Prostate gland (tissue), 2 donors: ENCODE results near the gene FAXC. TPM values are rescaled to one million over a fixed set of nuclear protein-coding genes. Genes with fewer than 3 reads are reported as not detected.
A peak's percentile ranks its signal among the peaks of the same experiment; 100 is the strongest.

Source experiments
- DNase-seq: peaks from one replicate; pipeline ENCODE4 v3.0.0-alpha.2; 2019; ENCODE audit warnings: low spot score
- H3K27ac ChIP-seq, 2 donors: fragments of 200-600 bp; sonication (generic); 2 replicates each; pipeline ENCODE4 v1.5.1; 2017 to 2019
- H3K27me3 ChIP-seq: fragments of 200-600 bp; sonication (generic); replicated peaks from 2 replicates; pipeline ENCODE4 v1.5.1; 2019; ENCODE audit not compliant: insufficient read depth
- H3K36me3 ChIP-seq, 2 donors: fragments of 200-600 bp; sonication (generic); 1 replicate in 1 of 2; 2 replicates in 1 of 2; pipeline versions ENCODE4 v1.5.1 to v1.8.1; 2017 to 2019
- H3K4me1 ChIP-seq: fragments of 200-600 bp; sonication (generic); replicated peaks from 2 replicates; pipeline ENCODE4 v1.5.1; 2019
- H3K4me3 ChIP-seq, 2 donors: fragments of 200-600 bp; sonication (generic); 2 replicates each; pipeline ENCODE4 v1.5.1; 2017 to 2019
- H3K9me3 ChIP-seq: fragments of 200-600 bp; sonication (generic); 2 replicates; pipeline ENCODE4 v1.5.1; 2017
- CTCF ChIP-seq, 4 experiments: fragments of 200-600 bp in 2 of 4; fragments of 450-650 bp in 2 of 4; sonication (generic) in 2 of 4; IDR thresholded peaks; 1 replicate in 3 of 4; 2 replicates in 1 of 4; pipeline ENCODE4 v1.5.1; 2016 to 2019; ENCODE audit warnings: antibody characterized with exemption in 4 of 4, mild to moderate bottlenecking in 2 of 4, moderate library complexity in 2 of 4
- POLR2A ChIP-seq: fragments of 450-650 bp; IDR thresholded peaks from one replicate; pipeline ENCODE4 v1.6.1; 2016; ENCODE audit warnings: antibody characterized with exemption, mild to moderate bottlenecking
- POLR2AphosphoS5 ChIP-seq: sonication (generic); formaldehyde crosslinking; IDR thresholded peaks from one replicate; pipeline ENCODE4 v1.6.1; 2017; ENCODE audit warnings: antibody characterized with exemption
- WGBS: methylation state at CpG from one replicate; pipeline ENCODE4 v1.1.5; 2018; 5-methylcytosine and 5-hydroxymethylcytosine counted together
- intact Hi-C: fragments of 100-400 bp; cut with DNase I; formaldehyde crosslinking; loops from one replicate; pipeline ENCODE4 v1.14.2; 2022
- total RNA-seq, 2 donors: library from RNA; depleted of rRNA; stranded (reverse); fragments of >200 nt; gene quantifications; one replicate each; pipeline ENCODE4 v1.1.0, GENCODE V29; 2016

The FAXC gene
- total RNA-seq, 2 donors from 2014 or later, result 6.5 to 14.7 TPM

- H3K27ac ChIP-seq, result no peak overlapping the region
- no peaks in the 10 kb centered on the region for H3K4me1 ChIP-seq
- H3K9me3 ChIP-seq, result no peaks in the 10 kb centered on the region
- no peak for TF ChIP-seq POLR2A
- no peak for TF ChIP-seq CTCF (IDR thresholded peaks at IDR 0.05)
- H3K27me3 ChIP-seq, result no peaks in the 10 kb centered on the region
- DNase-seq, result no peak
- no peak overlapping the region for H3K4me3 ChIP-seq
- no peaks in the 10 kb centered on the region for H3K36me3 ChIP-seq
- intact Hi-C loops, result no loop called here
- 67% methylated on average over 9 of the region's 9 CpGs for WGBS
Measured at GRCh38 chr6:99353126-99353525, 3.7 kb upstream of the FAXC start.

- H3K4me3 ChIP-seq, result peak overlapping the region; percentile 56 to 79
- intact Hi-C loops, result no loop called here
- 21% methylated on average over 10 of the region's 10 CpGs for WGBS
- peak overlapping the region; percentile 74 to 85 for H3K27ac ChIP-seq
- no peaks in the 10 kb centered on the region for H3K27me3 ChIP-seq
- H3K9me3 ChIP-seq, result no peaks in the 10 kb centered on the region
- H3K36me3 ChIP-seq, result no peaks in the 10 kb centered on the region
- TF ChIP-seq POLR2AphosphoS5, result no peak
- TF ChIP-seq CTCF (IDR thresholded peaks at IDR 0.05), result no peak
- TF ChIP-seq POLR2A, result no peak
- H3K4me1 ChIP-seq, result no peaks in the 10 kb centered on the region
- no peak for DNase-seq
Measured at GRCh38 chr6:99350573-99350972, 1.1 kb upstream of the FAXC start.

- Histone ChIP-seq H3K36me3 (no peaks in the 10 kb centered on the region), H3K27ac (peak overlapping the region; percentile 74 to 85), H3K27me3 (no peaks in the 10 kb centered on the region), H3K9me3 (no peaks in the 10 kb centered on the region), H3K4me3 (peak overlapping the region; percentile 56 to 79), H3K4me1 (no peaks in the 10 kb centered on the region)
- intact Hi-C loops, result no loop called here
- TF ChIP-seq POLR2AphosphoS5 (no peak), POLR2A (no peak), CTCF (IDR thresholded peaks at IDR 0.05) (no peak)
- no peak for DNase-seq
- 34% methylated on average over 25 of the region's 25 CpGs for WGBS
Measured at GRCh38 chr6:99348288-99349170, 945 bp downstream of the FAXC start.

- no peaks in the 10 kb centered on the region for H3K4me1 ChIP-seq
- TF ChIP-seq POLR2AphosphoS5, result no peak
- TF ChIP-seq POLR2A, result no peak
- no peak for TF ChIP-seq CTCF (IDR thresholded peaks at IDR 0.05)
- no peak overlapping the region for H3K4me3 ChIP-seq
- H3K36me3 ChIP-seq, result no peaks in the 10 kb centered on the region
- 72% methylated on average over 1 of the region's 1 CpG for WGBS
- intact Hi-C loops, result no loop called here
- no peaks in the 10 kb centered on the region for H3K27me3 ChIP-seq
- H3K9me3 ChIP-seq, result no peaks in the 10 kb centered on the region
- peak overlapping the region in 1 of 2 donors; percentile 13 for H3K27ac ChIP-seq
- DNase-seq, result no peak
Measured at GRCh38 chr6:99347804-99348203, 1.7 kb downstream of the FAXC start.

GRCh38 chr6:99346595-99346994, 2.9 kb downstream of the FAXC start:
- over 99% methylated on average over 10 of the region's 10 CpGs for WGBS
- no peak overlapping the region for H3K4me3 ChIP-seq
- intact Hi-C loops, result no loop called here
- no peaks in the 10 kb centered on the region for H3K4me1 ChIP-seq
- DNase-seq, result no peak
- no peaks in the 10 kb centered on the region for H3K36me3 ChIP-seq
- no peaks in the 10 kb centered on the region for H3K27me3 ChIP-seq
- no peak overlapping the region for H3K27ac ChIP-seq
- no peak for TF ChIP-seq CTCF (IDR thresholded peaks at IDR 0.05)
- no peak for TF ChIP-seq POLR2A
- no peak for TF ChIP-seq POLR2AphosphoS5
- no peaks in the 10 kb centered on the region for H3K9me3 ChIP-seq
